Measurements from ENCODE around the gene ANTKMT.
"Not testable (repeated sequence)": the region's sequence is repeated elsewhere in the genome, so short reads cannot be mapped to it uniquely, and the experiment has no call there.

ANTKMT gene

GRCh38 chr16:746637-747036, 25.7 kb downstream of the ANTKMT start:
- no peak for DNase-seq

- no peak for DNase-seq
Measured at GRCh38 chr16:747978-748746, 27.2 kb downstream of the ANTKMT start.

GRCh38 chr16:749010-749409, 28.1 kb downstream of the ANTKMT start:
- DNase-seq: no peak

DNA sequence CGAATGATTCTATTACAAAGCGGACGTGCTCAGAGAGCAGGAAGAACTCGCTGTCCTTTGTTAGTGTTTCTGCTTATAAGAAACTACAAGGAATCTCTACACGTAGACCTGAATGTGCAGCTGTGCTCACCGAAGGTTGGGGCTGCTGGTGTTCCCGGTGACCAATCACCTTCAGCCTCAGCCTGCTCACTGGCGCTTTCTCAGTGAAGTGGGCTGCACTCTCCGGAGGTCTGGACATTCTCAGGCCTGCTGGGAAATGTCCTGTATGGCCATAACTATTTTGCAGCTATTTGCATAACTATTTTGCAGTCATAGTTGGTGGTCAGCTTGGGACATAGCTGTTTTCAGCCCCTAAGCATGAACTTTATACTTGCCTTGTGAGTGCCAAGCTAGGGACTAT, 29.5 kb downstream of the ANTKMT start:
- DNase-seq: no peak

DNA sequence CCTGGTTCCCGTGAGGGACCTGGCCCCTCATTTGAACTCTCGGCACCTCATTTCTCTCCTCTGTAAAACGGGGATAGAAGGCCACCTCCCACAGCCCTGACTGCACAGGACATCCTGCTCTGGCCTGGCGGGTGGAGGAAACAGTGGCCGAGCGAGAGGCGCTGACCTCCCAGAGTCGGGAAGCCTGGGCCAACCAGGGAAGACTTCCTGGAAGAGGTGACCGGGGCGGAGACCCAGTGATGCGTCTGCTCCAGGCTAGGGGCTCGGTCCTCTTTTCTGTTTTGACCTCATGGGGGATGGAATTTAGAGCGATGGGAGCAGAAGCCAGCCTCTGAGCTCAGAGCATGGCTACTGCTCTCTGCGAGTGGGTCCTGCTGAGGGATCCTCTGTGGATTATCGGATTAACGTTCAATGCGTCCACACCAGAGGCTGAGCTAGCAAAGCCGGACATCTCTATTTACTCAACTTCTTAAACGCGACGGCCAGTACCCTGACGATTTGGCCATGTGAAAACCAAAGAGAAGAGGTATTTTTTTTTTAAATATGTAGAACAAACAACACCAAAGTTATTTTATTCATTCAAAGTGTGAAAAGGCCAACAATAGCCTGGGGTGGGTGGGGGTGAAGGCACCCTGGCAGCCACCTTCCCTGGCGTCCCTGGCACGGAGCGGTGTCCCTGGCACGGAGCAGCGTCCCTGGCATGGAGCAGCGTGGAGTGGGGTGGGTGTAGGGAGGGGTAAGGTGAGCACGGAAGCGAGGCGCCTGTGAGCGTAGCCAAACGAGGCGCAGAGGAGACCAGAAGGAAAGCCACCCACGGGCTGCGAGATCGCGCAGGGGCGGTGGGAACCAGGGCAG, 30.4 kb downstream of the ANTKMT start:
- DNase-seq: no peak

- DNase-seq: no peak
Measured at GRCh38 chr16:752007-752312, 31.0 kb downstream of the ANTKMT start.

- DNase-seq: not testable (repeated sequence)
Measured at GRCh38 chr16:754121-754607, 33.2 kb downstream of the ANTKMT start.

GRCh38 chr16:754656-755055, 33.7 kb downstream of the ANTKMT start:
- DNase-seq: peak in 1 of 2 donors; percentile 29

- no peak for DNase-seq
Measured at GRCh38 chr16:756428-756827, 35.5 kb downstream of the ANTKMT start.

DNA sequence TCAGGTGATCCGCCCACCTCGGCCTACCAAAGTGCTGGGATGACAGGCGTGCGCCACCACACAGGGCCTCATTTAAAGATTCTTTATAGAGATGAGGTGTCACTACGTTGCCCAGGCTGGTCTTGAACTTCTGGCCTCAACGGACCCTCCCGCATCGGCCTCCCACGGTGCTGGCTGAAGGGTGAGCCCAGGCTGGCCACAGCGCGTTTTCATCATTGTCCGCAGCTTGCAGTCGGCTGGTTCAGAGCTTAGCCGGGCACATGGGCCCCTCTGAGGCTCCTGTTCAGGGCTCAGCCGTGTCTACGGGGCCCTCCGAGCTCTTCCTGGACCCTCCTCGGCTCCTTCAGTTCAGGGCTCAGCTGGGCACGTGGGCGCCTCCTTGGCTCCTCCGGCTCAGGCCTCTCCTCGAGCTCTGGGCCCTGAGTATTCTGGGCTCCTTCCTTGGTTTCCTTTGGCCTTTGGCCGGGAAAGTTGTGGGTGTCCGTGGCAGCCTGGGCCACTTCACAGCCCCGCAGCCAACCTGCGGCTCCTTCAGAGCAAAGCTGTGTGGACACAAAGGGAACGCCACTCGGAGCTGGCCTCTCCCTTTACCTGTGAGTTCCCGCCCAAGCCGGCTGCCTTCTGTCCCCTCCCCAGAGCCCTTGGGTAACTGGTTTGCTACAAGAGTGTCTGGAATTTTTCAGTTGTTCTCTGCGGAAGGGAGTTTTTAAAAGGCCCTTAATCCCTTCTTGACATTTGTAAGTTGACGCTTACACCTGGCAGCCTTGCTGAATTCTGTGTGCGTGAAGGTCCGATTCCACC, 38.4 kb downstream of the ANTKMT start:
- DNase-seq: no peak

DNA sequence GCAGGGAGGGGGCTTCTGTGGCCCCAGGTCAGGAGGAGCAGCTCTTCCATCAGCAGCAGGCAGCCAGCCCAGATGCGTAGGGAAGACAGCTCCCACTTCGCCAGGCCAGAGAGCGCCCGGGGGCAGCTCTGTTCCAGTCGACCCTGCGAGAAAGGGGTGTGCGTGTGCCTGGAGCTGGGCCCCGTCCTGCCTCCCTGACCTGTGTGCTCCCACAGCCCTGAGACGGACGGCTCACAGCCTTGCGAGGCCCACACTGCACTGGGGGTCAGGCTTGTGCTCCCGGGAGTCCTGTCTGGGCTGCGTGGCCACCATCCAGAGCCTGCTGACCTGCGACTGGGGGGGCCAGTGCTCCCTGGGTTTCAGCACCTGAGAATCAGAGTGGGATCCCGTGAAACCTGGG, 39.1 kb downstream of the ANTKMT start:
- DNase-seq: no peak

DNA sequence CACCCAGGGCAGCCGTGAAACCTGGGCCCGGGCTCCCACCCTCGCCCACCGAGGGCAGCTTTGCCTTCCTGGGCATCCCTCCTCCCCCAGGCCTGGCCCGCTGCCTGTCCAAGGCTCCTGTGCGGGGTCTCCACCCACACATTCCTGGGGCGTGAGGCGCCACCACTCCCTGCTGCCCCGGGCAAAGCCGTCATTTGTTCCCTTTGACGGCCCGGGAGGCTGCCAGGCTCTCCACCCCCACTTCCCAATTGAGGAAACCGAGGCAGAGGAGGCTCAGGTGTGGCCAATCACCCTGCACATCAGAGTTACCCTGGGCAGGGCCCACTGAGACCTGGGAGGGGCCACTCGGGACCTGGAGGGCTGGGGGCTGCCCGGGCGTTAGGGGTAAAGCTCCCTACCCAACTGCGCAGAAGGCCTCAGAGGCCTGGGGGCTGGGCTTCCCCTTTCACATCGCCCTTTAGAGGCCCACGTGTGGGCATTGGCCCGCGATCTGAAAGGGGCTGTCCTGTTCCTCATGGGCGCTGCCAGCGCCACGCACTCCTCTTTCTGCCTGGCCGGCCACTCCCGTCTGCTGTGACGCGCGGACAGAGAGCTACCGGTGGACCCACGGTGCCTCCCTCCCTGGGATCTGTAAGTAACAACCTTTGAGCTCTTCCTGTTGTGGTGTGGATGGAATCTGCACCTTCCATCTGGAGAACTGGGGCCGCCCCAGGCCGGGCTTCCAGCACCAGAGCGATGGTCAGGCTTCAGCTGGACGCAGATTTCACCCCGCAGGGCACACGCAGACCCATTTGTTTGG, 39.8 kb downstream of the ANTKMT start, which contains the start of gene MSLN:
Gene MSLN, plus strand, starts transcription at position 190 of the 799 bp plus-strand sequence. CDS start 1,947 bp downstream, outside the sequence.
- no peak for DNase-seq

DNA sequence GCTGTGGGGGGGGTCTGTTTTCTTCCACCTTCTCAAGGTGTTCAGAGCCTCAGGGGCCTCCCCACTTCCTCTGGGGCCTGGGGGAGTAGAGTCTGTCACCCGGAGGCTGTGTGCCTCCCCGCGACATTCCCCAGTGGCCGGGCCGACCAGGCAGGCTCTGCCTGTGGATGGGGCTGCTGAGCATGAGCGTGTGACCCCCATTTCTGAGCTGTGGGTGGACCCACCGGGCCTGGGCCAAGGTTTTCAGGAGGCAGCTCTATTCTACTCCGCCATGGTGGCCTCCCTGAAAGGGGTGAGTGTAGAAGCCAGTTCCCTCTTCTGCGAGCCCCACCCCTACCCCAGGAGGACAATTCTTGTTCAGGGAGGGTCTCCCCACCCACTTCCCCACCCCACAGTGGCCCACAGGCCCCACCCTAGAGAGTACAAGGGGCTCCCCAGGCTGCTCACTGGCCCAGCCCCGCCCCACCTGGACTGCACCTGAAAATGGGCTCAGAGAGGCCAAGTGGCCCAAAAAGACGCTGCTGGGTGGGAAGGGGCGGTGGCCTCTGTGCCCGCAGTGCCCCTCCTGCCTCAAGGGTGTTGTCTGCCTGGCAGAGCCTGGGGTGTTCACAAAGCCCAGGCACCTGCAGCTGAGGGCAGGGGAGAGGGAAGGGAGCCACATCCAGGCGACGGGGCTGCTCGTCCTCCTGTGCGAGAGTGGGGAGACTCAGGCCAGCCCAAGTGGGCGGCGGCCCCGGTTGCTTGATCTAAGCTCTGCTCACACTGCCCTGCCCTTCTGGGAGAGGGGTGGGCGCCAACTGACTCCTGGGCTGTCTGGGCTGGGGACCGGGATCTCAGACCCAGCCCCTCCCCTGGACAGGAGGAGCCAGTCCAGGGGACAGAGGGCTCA, 40.9 kb downstream of the ANTKMT start:
- DNase-seq: no peak

DNA sequence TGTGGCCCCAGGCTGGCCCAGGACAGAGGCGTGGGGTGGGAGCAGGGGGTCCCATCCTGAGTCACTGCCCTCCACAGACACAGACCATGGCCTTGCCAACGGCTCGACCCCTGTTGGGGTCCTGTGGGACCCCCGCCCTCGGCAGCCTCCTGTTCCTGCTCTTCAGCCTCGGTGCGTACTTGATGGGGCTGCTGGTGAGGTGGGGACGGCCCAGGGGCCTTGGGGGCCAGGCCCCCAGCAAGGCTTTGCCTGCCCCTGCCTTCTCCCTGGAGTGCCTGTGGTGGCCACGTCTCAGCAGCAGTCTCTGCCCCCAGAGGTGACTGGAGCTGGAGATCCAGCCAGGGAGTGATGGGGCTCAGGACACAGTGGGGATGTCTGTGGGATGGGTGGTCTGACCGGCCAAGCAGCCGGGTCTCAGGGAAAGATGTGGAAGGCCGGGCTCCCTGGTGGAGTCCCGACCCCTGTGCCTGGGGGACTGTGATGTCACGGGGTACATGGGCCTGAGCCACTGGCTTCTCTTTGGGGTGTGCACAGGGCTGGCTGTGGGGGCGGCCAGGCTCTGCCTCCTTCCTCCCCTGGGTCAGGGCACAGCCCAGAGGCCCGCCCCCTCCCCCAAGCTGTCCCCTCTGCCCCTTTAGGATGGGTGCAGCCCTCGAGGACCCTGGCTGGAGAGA, 41.8 kb downstream of the ANTKMT start:
- no peak for DNase-seq

GRCh38 chr16:763369-764183, 42.6 kb downstream of the ANTKMT start:
- no peak for DNase-seq

GRCh38 chr16:764184-764750, 43.3 kb downstream of the ANTKMT start:
- DNase-seq: no peak

GRCh38 chr16:764848-765487, 44.0 kb downstream of the ANTKMT start:
- DNase-seq: no peak

- no peak for DNase-seq
Measured at GRCh38 chr16:765488-765865, 44.5 kb downstream of the ANTKMT start.
